Middle frontal gyrus (tissue), 1 donor: ENCODE data around the gene SCAI.
A peak's percentile ranks its signal among the peaks of the same experiment; 100 is the strongest.
"Not testable (repeated sequence)": the region's sequence is repeated elsewhere in the genome, so short reads cannot be mapped to it uniquely, and the experiment has no call there.

Experiments used
- DNase-seq: peaks from one replicate; pipeline ENCODE4 v3.0.0-alpha.2; 2015; ENCODE audit warnings: low spot score; ENCODE audit errors: extremely low spot score

Gene SCAI

DNA sequence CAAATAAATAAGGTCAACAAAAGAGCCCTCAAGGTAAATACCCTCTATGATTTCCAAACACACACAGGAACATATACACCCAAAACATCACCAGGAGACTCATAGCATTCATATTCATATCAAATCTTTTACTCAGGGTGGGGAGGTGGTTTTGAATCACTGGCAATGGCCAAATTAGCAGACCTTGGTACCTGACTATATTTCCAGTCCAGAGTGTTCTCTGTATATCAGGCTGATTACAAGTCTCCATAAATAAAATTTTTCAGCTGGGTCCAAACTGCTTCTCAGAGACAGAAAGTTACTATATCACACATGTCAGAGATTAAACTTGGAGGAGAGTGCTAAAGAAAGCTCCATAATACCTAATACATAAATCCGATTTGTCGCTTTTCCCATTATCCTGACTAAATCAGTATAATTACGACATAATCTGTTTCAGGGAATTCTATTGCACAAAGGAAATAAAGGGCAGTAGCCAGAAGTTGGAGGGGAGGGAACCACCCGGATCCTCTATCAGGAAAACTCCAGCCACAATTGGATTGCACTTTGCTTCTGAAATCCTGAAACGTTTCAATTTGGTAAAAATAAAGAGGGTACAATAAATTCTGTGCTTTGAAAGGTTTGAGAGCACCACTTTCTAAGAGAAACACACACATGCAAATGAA is 195.5 kb downstream of the SCAI start:
- DNase-seq: no peak

DNA sequence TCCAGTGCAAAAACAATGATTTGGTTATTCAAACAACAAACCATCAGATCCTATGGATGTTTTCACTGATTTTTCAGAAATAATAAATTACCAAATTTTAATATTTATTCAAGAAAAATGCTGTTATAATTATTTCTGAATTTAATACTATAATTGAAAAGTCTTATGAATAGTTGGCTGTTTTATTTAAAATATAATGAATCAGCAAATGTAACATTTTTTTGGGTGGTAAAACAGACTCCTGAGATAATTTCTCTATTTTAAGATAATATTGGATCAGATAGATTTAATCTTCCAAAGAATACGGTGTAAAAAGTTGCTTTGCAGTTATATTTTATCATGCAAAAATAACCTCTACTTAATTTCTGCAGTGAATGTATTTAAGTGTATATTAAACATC is 197.2 kb downstream of the SCAI start:
- DNase-seq: no peak

DNA sequence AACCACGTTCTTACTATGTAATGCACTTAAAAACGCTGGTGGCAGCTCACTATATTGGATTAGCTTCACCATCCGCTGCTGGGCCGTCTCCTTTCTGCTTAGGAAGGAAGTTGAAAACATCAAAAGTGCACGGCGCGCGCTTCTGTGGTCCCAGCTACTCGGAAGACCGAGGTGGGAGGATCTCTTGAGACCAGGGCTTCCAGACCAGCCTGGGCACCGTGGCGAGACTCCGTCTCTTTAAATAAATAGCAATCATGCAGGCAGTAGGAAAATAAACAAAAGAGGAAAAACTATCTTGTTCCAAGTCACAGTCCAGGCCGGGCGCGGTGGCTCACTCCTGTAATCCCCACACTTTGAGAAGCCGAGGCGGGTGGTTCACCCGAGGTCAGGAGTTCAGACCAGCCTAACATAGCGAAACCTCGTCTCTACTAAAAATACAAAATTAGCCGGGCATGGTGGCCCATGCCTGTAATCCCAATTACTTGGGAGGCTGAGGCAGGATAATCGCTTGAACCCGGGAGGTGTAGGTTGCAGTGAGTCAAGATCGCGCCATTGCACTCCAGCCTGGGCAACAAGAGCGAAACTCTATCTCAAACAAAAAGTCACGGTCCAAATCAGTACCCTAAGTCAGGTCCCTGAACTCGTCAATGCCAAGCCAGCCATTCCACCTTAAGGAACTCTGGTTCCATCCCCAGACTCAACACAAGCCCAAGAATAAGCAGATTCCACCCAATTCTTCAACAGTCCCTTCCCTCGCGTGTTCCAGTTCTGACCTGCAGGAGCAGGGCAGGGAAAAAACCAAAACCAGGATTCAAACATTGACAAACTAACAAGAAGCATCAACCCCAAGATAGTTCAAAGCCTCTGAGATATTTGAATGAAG is 201.4 kb downstream of the SCAI start:
- DNase-seq: no peak

DNA sequence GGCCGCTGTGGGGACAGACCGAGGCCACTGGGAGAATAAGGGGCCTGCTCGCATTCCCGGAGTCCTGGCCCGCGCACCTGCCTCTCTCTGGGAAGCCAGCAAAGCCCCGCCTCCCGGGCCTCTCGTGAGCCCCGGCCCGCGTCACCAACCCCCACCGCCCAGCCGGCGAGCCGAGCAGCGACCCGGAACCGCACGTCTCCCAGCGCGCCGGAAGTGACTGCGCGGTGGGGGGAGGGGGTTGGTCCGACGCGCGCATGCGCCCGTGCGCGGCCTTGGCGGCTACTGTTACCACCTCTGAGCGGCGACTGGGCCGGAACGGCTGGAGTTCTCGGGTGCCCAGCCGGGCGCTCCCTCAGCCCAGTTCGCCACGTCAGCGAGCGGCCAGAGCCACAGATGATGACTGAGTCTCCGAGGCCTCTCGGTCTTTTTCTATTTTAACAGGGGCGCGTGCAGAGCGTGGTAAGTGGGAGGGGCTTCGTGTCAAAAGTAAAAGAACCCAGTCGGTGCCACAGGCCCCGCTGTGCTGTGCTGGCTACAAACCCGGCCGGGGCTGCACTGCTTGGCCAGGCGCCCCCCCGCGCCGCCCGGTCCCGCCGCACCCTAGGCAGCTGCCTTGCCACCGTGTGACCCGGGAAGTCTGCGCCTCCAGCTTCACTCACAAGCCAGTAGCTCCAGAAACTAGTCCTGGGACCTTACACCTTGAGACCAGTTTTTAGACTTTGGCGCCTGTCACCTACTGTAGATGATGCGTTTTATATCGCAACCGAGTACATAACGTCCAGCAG is 202.2 kb downstream of the SCAI start, which contains the start of gene GOLGA1:
Gene GOLGA1 (minus strand): TSS at position 190 of the 785 bp plus-strand sequence. CDS start 2,372 bp downstream, outside the sequence.
- peak; percentile 85 for DNase-seq

DNA sequence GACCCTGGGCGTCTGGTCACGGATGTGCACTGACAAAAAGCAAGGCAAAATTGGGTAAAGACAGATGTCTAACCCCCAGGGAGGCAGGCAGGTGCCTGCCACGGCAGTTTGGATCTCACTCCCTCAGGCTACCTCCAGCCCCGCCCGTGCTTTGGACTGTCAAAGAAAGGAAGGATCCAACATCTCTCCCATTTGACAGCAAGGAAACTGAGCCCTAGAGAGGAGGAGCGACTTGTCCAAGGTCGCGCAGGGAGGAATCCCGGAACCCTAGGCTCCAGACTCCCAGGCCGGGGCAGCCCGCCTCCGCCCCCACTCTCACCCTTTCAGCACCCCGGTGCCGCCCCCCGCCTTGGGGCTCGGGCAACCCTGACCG is 202.8 kb downstream of the SCAI start:
- no peak for DNase-seq

DNA sequence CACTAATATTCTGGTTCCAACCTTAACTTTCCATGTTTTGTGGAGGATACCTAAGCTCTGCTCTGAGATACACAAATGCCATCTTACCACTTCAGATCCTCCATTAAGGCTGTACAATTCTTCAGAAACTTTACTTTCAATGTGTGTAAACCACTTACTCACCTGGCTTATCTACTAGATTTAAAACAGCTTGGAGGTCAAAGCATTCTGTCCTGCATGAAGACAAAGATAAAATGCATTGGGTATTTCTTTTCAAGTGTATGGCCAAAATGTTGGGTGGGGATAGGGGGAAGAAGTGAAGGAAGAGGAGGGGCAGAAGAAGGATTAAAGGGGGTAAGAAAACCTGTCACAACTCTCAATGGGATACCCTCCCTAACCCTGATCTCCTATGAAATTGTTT is 203.4 kb downstream of the SCAI start:
- DNase-seq: no peak

DNA sequence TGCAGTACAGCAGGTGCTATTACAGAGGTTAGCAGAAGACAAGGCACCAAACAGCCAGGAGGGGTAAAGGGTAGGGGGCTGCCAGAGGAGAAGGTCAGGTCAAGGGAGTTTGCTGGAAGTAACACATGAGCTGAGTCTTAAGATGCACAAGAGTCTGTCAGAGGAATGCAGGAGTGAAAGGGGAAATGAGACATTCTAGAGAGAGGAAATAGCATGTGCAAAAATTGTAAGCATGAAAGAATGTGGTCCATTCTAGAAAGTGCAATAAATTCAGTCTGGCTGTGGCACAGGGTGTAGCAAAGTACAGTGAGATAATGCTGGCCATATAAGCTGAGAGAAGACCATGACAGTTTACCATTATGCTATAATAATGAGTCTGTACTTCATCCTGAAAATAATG is 209.0 kb downstream of the SCAI start:
- DNase-seq: no peak

DNA sequence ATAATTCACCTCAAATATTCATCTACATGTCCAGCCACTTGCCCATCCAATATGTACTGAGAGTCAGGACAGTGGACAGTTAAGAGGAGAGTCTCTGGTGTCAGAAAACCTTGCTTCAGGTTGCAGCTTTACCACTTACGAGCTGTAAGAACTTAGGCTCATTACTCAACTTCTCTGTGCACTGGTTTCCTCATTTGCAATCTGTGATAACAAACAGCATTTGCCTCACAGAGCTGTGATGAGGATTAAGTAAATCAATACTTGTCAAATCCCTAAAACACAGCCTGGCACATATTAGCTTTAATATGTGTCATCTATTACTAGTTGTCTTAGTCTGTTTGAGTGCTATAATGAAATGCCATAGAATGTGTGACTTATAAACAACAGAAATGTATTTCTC is 211.0 kb downstream of the SCAI start:
- no peak for DNase-seq

DNA sequence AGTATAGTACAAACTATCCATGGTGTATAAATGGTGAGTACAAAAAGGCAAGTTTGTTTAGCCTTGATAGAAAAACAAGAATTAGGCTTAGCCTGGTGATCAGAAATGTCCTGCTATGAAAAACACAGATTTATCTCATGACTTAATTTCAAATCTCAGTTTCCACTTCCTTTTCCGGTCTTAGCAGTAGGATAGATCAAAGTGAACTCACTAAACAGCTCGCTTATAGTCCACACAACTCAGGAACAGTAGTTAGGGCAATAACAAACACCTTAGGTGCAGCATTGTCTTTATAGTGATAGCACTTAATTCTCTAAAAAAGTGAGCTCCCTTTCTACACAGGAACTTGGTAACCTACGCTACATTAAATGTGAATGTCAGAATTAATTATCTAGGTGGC is 213.9 kb downstream of the SCAI start:
- no peak for DNase-seq

DNA sequence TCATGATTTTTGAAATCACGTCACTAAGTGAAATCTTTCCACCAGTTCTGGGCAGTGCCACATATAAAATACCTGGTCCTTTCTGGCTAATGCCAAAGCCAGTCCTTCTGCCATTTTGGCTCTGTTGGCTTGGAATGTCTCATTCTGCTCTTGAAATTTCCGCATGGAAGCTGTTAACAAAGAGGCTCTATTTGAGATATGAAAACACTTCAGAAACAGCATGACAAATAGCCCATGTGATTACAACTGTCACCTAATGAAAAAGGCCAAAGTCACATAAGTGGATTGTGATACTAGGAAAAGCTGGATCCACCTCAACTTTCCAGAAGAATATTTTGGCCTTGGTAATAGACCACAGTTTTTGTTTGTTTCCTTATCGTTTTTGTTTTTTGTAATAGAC is 215.2 kb downstream of the SCAI start:
- DNase-seq: no peak

DNA sequence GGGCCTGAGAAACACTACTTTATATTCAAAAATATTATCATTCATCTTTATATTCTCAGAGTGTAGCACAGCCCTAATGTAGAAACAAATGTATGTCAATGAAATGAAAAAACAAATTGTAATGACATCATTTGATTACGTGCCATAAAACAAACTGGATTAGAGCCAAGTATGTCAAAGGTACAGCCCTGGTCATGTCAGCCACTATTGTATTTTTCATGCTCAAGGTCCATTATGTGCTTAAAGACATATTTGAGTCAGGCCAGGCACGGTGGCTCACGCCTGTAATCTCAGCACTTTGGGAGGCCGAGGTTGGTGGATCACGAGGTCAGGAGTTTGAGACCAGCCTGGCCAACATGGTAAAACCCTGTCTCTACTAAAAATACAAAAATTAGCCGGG is 222.9 kb downstream of the SCAI start:
- not testable (repeated sequence) for DNase-seq

DNA sequence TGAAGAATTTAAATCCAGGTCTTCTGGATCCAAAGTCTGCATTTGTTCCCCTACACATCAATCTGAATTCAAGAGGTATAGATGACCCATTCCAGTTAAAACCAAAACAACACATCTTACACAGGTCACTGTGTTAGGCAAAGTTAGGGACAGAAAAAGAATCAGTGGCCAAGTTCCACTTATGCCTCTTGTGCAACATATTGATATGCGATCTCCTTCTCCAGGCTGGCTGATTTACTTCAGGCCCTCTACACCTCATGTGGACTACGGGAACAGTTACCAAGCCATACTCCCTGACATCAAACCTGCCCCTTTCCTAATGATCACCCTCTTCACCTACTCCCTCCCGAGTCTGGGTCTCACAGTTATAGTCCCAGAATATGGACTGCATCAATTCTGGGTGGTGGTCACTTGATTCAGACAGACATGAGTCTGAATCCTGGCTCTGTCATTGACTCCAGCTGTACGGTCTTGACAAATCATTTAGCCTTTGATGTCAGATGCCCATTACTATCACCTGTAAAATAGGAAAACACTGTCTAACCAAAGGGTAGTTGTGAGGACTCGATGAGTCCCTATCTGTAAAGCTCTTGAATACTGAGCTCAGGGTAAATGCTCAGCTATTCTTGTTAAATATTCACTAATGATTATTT is 228.4 kb downstream of the SCAI start:
- no peak for DNase-seq

DNA sequence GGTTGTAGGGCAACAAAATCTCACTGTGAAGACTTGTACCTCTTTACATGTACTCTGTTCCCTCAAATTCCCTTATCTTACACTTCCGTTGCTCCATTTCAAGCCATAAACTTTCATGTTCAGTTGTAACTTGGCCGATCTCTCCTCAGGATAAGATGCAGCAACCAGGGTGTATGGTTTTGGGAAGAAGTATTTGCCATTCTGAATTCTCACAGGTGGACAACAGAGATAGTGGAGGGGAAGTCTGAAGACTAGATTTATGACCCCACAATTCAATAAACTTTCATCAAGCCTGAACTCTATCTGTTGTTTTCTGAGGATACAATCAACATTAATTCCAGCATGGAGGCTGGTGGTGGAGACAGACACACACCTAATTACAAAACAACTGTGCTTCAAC is 229.9 kb downstream of the SCAI start:
- DNase-seq: no peak

DNA sequence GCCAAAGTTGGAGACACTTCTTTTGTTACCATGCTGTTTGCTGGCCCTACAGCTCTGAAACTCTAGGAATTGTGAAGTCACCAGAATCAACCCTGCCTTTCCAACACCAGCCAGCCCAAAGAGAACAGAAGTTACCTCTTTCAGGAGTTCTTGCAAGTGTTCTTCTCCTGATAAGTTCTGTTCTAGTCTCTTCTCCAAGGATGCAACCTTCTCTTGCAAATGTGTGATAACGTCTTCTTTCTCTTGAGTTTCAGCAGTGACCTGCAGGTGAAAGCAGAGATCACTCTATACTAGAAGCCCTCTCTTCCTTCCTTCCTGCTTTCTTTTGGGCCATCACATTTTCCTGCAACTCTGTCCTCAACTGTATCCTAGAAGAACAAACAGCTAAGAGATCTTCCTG is 231.6 kb downstream of the SCAI start:
- DNase-seq: no peak

DNA sequence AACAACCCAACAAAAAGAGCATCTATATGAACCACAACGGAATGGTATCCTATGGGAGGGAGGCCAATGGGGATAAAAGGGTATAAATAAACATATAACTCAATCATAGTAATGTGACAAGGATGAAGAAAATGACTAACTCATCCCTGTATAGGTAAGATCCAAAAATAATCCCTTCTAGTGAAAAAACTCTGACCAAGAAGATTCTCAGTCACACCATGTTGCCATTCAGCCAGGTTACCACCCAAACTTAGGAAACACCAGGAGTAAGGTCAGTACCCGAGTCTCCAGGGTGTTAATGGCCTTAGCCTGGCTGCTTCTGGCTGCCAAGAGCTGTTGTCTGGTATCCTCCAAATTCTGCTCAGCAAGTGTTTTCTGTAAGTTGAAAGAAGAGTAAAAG is 235.2 kb downstream of the SCAI start:
- DNase-seq: no peak

DNA sequence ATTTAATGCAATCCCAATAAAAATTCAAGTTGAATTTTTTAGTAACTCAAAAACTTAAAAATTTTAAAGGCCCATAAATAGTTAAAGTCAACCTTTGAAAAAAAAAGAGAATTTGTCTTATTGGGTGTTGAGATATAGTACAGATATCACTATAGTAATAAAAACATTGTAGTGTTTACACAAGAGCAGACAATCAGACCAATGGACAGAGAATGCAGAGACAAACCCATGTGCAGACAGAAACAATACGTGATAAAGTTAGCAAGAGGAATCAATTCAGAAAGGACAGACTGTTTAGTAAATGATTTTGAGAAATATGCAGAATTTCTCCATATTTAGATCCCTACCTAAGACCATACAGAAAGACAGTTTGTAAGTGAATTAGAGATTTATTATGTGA is 236.4 kb downstream of the SCAI start:
- DNase-seq: no peak

DNA sequence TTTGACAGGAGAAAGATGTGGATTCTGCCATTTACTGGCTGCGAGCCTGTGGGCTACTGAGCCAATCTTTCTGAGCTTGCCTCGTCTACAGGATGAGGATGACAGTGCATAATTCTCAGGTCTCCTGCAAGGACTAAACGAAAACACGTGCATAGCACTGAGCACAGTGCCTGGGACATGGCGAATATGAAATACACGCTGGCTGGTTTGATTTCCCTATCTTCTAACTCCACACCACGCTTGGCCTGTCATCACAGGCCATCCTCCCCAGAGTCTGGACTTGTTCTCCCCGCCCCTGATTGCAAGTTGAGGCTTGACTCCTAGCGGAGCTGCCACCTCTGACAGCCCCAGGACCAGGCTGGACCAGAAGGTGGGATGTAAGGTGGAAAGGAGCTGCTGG is 243.5 kb downstream of the SCAI start:
- no peak for DNase-seq

DNA sequence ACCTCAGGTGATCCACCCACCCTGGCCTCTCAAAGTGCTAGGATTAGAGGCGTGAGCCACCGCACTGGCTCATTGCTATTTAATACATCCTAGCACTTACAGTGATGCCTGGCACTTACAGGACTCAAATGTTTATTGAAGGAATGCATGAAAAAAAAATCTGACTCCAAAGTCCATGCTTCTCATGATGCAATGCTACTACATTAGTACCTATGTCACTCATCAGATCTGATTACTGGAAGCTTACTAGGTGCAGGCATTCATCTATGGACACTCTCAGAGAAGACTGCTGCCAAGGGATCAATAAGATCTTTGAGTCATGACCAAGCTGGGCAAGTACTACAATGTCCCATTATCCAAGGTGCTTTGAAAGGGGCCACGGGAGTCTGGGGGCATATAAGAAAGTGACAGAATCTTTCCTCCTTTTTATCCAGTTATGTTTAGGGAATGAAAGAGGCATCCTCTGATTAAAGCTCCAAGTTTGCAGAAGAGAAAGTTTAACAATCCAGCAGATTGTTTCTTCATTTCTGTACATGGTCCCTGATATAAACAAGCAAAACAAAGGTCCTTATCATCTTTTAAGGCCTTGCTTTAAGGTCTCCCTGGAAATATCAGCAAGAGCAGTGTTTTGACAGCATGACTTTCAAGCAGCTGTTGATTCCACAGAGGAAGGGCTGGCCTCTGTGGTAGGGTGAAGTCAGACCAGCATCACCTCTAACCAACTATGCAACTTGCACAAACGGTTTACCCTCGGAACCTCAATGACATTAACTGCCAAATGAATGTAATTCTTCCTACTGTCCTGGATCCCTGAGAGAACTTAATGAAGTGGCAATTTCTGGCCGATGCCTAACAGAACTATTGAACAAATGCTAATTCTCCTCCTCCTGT is 245.5 kb downstream of the SCAI start:
- DNase-seq: no peak

DNA sequence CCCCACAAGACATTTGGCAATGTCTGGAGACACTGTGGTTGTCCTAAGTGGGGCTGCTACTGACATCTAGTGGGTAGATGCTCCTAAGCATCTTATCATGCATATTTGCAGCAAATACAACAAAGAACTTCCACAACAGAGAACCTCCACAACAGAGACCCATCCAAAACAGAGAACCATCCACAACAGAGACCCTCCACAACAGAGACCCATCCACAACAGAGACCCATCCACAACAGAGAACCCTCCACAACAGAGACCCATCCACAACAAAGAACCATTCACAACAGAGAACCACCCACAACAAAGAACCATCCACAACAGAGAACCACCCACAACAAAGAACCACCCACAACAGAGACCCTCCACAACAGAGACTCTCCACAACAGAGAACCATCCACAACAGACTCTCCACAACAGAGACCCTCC is 248.6 kb downstream of the SCAI start:
- peak; percentile 13 for DNase-seq

DNA sequence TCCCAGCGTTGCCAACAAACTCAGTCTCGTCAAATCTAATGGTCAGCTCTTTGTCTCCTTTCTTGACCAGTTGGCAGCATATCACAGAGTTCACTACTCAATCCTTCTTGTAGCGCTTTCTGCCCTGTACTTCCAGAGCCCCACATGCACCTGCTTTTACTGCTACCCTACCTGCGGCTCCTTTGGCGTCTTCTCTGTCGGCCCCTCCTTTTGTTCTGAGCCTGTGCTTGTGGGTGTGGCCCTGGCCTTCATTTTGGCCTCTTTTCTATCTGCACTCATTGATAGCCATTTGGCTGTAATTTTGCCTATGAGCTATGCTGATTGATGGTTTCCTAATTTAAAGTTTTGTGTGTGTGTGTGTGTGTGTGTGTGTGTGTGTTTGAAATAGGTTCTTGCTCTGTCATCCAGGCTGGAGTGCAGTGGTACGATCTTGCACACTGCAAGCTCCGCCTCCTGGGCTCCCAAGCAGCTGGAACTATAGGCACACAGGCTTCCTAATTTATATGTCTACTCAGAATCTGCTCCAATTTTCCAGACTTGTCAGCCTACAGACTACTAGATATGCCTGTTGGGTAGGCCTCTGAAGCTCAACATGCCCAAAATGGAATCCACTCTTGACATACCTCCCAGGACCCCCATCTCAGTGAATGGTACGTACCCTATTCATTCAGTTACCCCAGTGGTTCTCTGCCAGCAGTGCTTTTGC is 249.1 kb downstream of the SCAI start:
- DNase-seq: no peak
